Astrocyte of the cerebellum (primary cell): ENCODE data around the gene SLC7A6.

Source experiments
- DNase-seq: peaks from one replicate; pipeline ENCODE4 v3.0.0-alpha.2; 2011; ENCODE audit warnings: low read depth
- H3K4me3 ChIP-seq: 2 replicates; pipeline ENCODE4 v1.5.1; 2011; ENCODE audit warnings: mild to moderate bottlenecking, low read depth, low read length, moderate library complexity
- CTCF ChIP-seq: IDR thresholded peaks from 2 replicates; pipeline ENCODE4 v1.5.1; 2012; ENCODE audit warnings: low read length, low read depth, moderate library complexity, mild to moderate bottlenecking; ENCODE audit errors: missing control alignments
- in situ Hi-C: cut with HindIII; loops from 2 replicates; pipeline ENCODE4 v1.10.0; 2017; ENCODE audit warnings: low sequenced_read_pairs

The SLC7A6 gene

DNA sequence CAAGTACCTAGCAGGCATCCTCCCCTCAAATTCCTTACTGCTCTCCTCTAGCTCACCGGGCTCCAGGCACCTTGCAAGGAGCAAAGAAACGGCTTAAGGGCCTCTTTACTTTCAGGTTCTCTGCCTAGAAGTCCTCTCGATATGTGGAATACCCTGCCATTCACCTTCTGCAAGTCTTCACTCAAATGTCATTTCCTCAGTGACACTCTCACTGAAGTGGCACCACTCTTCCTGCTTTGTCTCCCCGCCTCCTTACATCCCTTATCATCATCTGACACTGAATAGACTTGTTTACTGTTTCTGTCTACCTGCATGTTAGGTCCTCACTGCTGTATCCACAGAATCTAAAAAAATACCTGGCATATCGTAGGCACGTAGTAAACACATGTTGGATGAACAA is 45.5 kb downstream of the SLC7A6 start:
- DNase-seq: no peak
- in situ Hi-C loops: no loop called here
- TF ChIP-seq CTCF: no peak
- H3K4me3 ChIP-seq: peak overlapping the region; percentile 93

- in situ Hi-C loops: no loop called here
- no peak for DNase-seq
- TF ChIP-seq CTCF: no peak
- peak overlapping the region; percentile 93 for H3K4me3 ChIP-seq
These were observed 46.1 kb downstream of the SLC7A6 start for GRCh38 chr16:68310437-68310773.

DNA sequence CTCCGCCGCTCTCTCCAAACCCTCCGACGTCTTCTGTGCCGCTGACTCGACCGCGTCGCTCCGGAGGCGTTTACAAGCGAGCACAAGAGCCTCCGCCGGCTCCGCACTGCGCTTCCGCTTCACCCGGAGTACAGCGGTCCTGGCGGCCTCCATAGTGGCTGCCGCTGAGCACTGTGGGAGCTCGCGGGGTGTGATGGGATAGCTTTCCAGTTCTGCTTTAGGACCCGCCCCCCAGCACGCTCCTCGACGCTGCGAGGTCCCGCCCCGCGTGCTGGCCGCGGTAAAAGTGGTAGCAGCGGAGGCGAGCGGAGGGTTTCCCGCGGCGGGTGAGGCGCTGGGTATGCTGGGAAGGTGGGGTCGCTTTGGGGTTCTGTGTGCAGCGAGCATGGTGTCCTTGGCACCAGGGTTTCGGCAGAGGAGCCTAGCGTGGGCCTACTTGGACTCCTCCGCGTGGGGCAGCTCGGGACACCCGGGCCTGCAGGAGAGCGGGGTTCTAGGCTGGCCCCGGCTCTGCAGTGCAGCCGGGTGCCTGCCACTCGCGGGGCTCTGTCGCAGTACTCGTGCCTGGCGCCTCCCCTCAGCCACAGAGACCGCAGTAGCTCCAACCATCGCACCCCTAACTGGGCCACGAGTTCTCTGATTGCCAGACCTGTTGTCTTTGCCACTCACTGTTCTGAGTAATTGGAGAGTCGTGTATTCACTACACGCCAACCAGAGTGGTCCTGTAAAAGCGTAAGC is 46.6 kb downstream of the SLC7A6 start, which contains the start of the genes PRMT7 and SLC7A6OS:
Gene PRMT7 (plus strand): TSS at position 246 of the 738 bp plus-strand sequence. CDS start 4,961 bp downstream, outside the sequence.
Gene SLC7A6OS (minus strand): TSS at position 173 of the 738 bp plus-strand sequence. CDS start 20 bp downstream, at position 153.
- TF ChIP-seq CTCF: no peak
- in situ Hi-C loops: no loop called here
- peak; percentile 64 for DNase-seq
- H3K4me3 ChIP-seq: peak within 1 kb of the TSS; percentile 93

DNA sequence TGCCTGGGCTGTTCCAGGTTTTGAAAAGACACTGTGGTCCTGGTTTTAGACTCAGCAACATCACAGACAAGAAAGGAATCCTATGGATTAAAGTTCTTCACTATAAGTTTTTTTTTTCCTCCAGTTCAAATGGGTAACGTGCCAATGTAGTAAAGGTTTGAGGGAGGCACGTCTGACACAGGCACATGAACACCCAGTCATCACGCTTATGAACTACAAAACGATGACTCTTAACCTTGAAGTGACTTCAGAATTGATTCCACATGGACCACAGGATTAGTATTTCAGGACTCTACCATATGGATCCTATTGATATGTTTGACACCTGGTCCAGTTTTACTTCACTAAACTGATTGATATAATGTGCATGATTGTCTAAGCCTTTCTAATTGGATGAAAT is 48.8 kb downstream of the SLC7A6 start:
- TF ChIP-seq CTCF: no peak
- no peak overlapping the region for H3K4me3 ChIP-seq
- in situ Hi-C loops: no loop called here
- DNase-seq: no peak

DNA sequence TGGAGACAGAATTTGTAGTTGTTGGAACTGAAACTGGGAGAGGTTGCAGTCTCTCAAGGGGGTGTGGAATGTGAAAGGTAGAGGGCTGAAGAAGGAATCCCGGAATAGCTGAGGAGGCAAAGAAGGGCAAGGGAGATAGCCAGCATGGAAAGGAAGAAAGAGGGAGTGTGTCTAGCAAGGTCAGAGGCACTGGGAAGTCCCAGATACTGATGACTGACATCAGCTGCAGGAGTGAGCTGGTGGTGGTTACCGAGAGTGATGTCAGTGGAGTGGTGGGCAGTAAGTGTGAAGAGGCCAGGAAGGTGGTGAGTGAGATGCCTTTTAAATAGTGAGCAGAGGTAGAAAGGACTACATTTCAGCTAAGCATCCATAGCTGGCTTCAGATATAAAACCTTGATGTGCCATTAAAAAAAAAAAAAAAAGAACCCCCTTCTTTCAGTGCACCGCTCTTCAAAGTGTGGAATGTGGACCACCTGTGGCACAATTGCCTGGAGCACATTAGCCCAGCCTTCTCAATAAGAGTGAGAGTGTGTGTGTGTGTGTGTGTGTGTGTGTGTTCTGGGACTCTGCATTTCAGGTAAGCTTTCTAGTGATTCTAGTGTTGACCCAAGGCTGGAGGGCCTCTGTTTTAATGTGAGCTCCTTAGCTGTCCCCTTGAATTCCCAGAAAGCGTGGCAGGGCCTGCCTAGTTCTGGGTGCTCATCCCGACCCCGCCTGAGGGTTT is 55.0 kb downstream of the SLC7A6 start:
- in situ Hi-C loops: loop anchor here (5.0 kb wide), 1 partner anchor 78 kb away; no protein-coding TSS in a partner anchor
- no peak for DNase-seq
- H3K4me3 ChIP-seq: no peak overlapping the region
- no peak for TF ChIP-seq CTCF

DNA sequence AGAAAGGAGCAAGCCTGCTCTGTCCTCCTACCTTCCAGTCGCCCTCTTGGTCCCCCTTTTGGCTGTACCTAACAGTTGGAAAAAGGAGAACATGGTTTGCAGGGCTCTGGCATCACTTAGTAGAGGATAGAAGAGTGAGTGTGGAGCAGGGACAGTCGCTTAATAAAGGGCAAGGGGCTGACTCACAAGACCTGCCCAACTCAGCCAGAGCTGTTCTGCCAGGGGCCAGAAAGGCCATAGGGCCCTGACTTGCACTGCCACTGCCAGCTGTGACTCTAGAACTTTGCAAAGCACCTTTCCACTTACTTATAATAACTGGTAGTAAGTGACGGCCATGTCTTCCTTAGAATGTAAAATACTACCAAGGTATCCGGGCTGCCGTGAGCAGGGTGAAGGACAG is 60.0 kb downstream of the SLC7A6 start:
- in situ Hi-C loops: no loop called here
- no peak overlapping the region for H3K4me3 ChIP-seq
- no peak for DNase-seq
- no peak for TF ChIP-seq CTCF
